Articular chondrocyte of knee joint (primary cell): ENCODE data around the gene IGFALS. TPM values are rescaled to one million over a fixed set of nuclear protein-coding genes. Genes with fewer than 3 reads are reported as not detected.

Experiments
- total RNA-seq: library from RNA; depleted of rRNA; stranded (reverse); fragments of >200 nt; gene quantifications from 2 replicates; pipeline ENCODE4 v1.2.3, GENCODE V29; 2012

The IGFALS gene
- total RNA-seq = 0.11 TPM in 1 of 2 replicates, not detected in the other

GRCh38 chr16:1793578-1794220 is at the start of gene IGFALS:
IGFALS (minus strand) TSS chr16:1793705; CDS start chr16:1793652, 53 bp downstream.

GRCh38 chr16:1826691-1827573 is 33.4 kb upstream of the IGFALS start, which contains the start of the genes FAHD1 and HAGH:
FAHD1 (plus strand) TSS chr16:1827206; CDS start chr16:1827239, 33 bp downstream.
HAGH (minus strand) TSS chr16:1826825; CDS start chr16:1826787, 38 bp downstream.

GRCh38 chr16:1782408-1783264 is 10.9 kb downstream of the IGFALS start, which contains the start of the genes NUBP2 and SPSB3:
NUBP2 (plus strand) TSS chr16:1782960; CDS start chr16:1783021, 61 bp downstream.
SPSB3 (minus strand) TSS chr16:1782571; CDS start chr16:1781483, 1,088 bp downstream.

DNA sequence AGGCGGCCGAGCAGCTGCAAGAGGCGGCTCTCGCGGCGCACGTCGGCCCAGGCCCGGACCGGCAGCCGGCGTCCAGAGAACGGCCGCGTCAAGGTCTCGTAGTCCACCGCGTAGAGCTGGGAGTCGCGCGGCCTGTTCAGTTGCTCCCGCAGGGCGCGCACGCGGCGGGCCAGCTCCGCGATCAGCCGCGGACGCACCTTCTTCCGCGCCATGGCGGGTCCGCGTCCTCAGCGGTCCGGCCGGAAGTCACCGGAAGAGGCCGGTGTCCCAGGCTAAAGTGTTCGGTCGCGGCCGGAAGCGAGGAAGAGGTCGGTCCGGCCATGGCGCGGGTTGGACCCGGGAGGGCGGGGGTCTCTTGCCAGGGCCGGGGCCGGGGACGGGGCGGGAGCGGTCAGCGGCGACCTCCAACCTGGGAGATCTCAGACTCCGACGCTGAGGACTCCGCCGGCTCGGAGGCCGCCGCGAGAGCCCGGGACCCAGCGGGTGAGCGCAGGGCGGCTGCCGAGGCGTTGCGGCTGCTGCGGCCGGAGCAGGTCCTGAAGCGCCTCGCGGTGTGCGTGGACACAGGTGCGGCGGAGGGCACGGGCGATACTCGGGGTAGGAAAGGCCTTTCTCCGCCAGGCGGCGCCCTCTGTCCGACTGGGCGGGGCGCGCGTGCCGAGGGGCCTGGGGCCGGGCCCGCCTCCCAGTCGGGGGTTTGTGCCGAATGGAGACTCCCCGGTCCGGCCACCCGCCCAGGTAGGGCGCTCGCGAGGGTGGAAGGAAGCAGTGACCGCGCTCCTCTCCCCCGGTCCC is 20.4 kb downstream of the IGFALS start, which contains the start of gene MRPS34:
MRPS34 (minus strand) TSS at position 227 of the 795 bp plus-strand sequence; CDS start at position 212, 15 bp downstream.

DNA sequence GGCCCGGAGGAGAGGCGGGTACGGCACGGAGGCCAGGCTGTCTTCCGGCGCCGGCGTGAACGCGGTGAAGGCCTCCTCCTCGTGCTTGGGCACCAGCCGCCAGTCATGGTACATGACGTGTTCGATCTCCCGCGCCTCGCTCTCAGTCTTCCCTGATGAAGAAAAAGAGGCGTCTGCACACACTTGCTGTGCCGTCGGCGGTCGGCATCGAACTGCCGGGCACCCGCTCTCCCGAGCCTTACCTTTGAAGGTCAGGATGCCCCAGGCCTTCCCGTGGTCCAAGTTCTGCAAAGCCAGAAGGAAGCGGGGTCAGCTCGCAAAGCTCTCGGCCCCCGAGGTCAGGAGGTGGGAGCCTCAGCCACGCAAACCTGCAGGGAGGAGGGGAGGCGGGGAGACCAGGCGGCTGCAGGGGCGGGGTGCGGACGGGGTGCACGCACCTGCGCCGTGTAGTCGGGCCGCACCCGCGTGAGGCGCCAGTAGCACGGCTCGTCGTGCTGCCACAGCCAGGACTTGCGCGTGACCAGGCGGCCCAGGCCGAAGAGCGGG is 21.1 kb downstream of the IGFALS start, which contains the start of gene EME2:
EME2 (plus strand) TSS at position 449 of the 546 bp plus-strand sequence. CDS start 418 bp downstream, outside the sequence.

GRCh38 chr16:1771188-1771863 is 22.2 kb downstream of the IGFALS start, which contains the start of gene NME3:
NME3 (minus strand) TSS chr16:1771543; CDS start chr16:1771534, 9 bp downstream.

Other genes with a start within 250 kb of the IGFALS start
- gene IFT140, start 181.6 kb downstream of the IGFALS start, total RNA-seq = 27.3 and 30.7 TPM in 2 replicates
- gene CRAMP1, start 181.3 kb downstream of the IGFALS start, total RNA-seq = 8.9 and 9.4 TPM in 2 replicates
- gene JPT2, start 115.4 kb downstream of the IGFALS start, total RNA-seq = 23.7 and 24.9 TPM in 2 replicates
- gene MAPK8IP3, start 87.5 kb downstream of the IGFALS start, total RNA-seq = 33.2 and 35.8 TPM in 2 replicates
- 21.7 and 29.3 TPM in 2 replicates for gene NME3, start 22.2 kb downstream of the IGFALS start, total RNA-seq
- 8.6 and 9.0 TPM in 2 replicates for gene EME2, start 20.9 kb downstream of the IGFALS start, total RNA-seq
- gene MRPS34, start 20.6 kb downstream of the IGFALS start, total RNA-seq = 36.3 and 42.9 TPM in 2 replicates
- 17.4 and 18.9 TPM in 2 replicates for gene SPSB3, start 11.1 kb downstream of the IGFALS start, total RNA-seq
- gene NUBP2, start 10.7 kb downstream of the IGFALS start, total RNA-seq = 43.9 and 44.4 TPM in 2 replicates
- 14.3 and 23.7 TPM in 2 replicates for gene HAGH, start 33.1 kb upstream of the IGFALS start, total RNA-seq
- gene FAHD1, start 33.5 kb upstream of the IGFALS start, total RNA-seq = 28.1 and 49.4 TPM in 2 replicates
- 0.32 and 0.39 TPM in 2 replicates for gene MEIOB, start 78.5 kb upstream of the IGFALS start, total RNA-seq
- gene HS3ST6, start 124.7 kb upstream of the IGFALS start, total RNA-seq = not detected in 2 replicates
- 13.5 and 17.8 TPM in 2 replicates for gene MSRB1, start 149.5 kb upstream of the IGFALS start, total RNA-seq
- gene RPL3L, start 161.0 kb upstream of the IGFALS start, total RNA-seq = not detected in 2 replicates
- 97.7 and 108 TPM in 2 replicates for gene NDUFB10, start 165.8 kb upstream of the IGFALS start, total RNA-seq
- 1,674 and 2,243 TPM in 2 replicates for gene RPS2, start 171.1 kb upstream of the IGFALS start, total RNA-seq
- not detected in 2 replicates for gene RNF151, start 173.2 kb upstream of the IGFALS start, total RNA-seq
- 17.5 and 19.1 TPM in 2 replicates for gene TBL3, start 178.3 kb upstream of the IGFALS start, total RNA-seq
- not detected in 2 replicates for gene NOXO1, start 187.8 kb upstream of the IGFALS start, total RNA-seq
- gene GFER, start 190.5 kb upstream of the IGFALS start, total RNA-seq = 9.2 and 12.5 TPM in 2 replicates
- gene SYNGR3, start 196.3 kb upstream of the IGFALS start, total RNA-seq = 0.26 and 0.76 TPM in 2 replicates
- 13.7 and 15.0 TPM in 2 replicates for gene ZNF598, start 216.1 kb upstream of the IGFALS start, total RNA-seq
- gene NPW, start 226.1 kb upstream of the IGFALS start, total RNA-seq = 0.39 and 0.65 TPM in 2 replicates
- gene NHERF2, start 233.2 kb upstream of the IGFALS start, total RNA-seq = 24.3 and 40.4 TPM in 2 replicates